Stimulated activated CD4-positive, alpha-beta T cell treated with anti-CD3 and anti-CD28 coated beads, Interleukin-12 subunit alpha, Interleukin-12 subunit beta, amount 100 ng/mL, for 4 hours (primary cell): ENCODE measurements around the gene KAZALD1.
A peak's percentile ranks its signal among the peaks of the same experiment; 100 is the strongest.

ENCODE experiments used
- DNase-seq: peaks from one replicate; pipeline ENCODE4 v3.0.0-alpha.2; 2020

KAZALD1 gene

DNA sequence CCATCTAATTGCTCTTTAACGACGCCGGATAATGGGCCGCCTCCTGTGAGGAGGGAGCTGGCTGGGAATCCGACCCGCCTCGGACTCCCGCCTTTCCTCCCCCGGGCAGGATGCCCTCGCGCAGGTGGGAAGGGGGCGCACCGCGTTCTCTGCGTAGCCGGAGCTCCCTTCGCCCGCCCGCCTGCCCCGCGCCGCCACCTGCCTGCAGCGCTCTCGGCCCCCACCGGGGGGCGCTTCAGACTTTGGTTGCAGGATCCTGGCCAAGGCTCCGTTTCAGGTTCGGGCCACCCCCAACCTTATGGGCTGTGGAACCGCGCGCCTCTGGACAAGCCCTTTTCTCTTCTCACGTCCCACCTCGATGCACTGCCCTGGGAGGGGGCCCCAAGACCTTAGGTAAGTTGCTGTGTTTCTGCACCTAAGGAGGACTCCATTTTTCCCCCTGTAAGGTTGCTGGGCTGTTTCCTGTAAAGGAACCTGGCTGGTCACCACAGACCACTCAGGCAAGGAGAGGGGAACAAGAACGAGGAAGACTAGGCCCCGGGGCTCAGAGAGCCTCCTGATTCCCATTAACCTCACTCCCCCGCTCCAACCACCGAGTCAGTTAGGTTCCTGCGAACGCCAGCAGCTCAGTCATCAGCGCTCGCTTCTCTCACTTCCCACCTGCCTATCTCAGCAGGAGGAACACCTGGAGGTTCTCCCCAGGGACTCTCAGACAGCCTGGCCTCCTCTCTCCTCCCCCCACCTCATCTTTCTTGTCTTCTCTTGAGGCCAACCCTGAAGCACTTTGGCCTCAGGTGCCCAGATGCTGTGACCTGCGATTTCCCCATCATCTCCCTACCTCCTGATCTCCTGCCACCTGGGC lies 11.3 kb upstream of the KAZALD1 start:
- peak; percentile 74 for DNase-seq

- DNase-seq: no peak
Observed at GRCh38 chr10:101052285-101052684, 9.5 kb upstream of the KAZALD1 start.

- no peak for DNase-seq
Observed at GRCh38 chr10:101053516-101053915, 8.3 kb upstream of the KAZALD1 start.

DNA sequence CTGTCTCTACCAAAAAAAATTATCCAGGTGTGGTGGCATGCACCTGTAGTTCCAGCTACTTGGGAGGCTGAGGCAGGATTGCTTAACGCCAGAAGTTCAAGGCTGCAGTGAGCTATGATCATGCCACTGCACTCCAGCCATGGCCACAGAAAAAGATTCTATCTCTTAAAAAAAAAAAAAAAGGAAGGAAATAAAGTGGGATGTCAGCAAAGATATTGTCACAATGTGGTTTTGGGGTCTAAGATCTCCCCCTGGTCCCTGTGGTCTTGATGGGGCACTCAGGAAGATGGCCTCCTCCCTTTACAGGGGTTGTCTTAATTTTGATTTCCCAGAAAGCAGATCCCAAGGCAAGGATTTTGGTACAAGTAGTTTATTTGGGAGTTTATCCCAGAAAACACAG lies 7.4 kb upstream of the KAZALD1 start:
- no peak for DNase-seq

GRCh38 chr10:101054876-101055275 lies 6.9 kb upstream of the KAZALD1 start:
- DNase-seq: no peak

GRCh38 chr10:101055411-101055810 lies 6.4 kb upstream of the KAZALD1 start:
- DNase-seq: no peak

- no peak for DNase-seq
Observed at GRCh38 chr10:101056365-101057151, 5.2 kb upstream of the KAZALD1 start.

- peak; percentile 93 for DNase-seq
Observed at GRCh38 chr10:101060036-101060950, 1.5 kb upstream of the KAZALD1 start.

- peak; percentile 92 for DNase-seq
Observed at GRCh38 chr10:101060951-101061623, 702 bp upstream of the KAZALD1 start.

GRCh38 chr10:101062232-101063049 lies 652 bp downstream of the KAZALD1 start:
- DNase-seq: peak; percentile 59

DNA sequence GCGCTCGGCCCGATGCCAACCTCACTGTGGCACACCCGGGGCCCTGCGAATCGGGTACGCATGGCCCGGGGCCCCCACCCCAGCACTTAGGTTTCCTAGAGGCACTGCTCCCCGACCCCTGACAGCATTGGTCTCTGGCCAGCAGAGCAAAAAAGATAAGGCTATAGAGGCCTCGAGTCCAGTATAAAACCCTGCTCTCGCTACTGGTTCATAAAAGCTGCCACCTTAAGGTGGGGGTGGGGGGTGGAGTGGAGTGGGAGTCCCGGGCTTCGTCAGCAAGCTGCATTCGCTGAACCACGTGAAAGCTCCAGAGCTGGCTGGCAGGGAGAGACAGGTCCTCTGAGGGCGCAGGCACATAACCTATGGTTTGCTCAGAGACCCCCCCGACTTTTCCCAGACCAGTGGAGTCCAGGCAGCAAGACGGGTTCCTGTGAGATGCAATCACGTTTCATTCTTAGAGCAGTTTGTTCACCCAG lies 1.3 kb downstream of the KAZALD1 start:
- DNase-seq: no peak

DNA sequence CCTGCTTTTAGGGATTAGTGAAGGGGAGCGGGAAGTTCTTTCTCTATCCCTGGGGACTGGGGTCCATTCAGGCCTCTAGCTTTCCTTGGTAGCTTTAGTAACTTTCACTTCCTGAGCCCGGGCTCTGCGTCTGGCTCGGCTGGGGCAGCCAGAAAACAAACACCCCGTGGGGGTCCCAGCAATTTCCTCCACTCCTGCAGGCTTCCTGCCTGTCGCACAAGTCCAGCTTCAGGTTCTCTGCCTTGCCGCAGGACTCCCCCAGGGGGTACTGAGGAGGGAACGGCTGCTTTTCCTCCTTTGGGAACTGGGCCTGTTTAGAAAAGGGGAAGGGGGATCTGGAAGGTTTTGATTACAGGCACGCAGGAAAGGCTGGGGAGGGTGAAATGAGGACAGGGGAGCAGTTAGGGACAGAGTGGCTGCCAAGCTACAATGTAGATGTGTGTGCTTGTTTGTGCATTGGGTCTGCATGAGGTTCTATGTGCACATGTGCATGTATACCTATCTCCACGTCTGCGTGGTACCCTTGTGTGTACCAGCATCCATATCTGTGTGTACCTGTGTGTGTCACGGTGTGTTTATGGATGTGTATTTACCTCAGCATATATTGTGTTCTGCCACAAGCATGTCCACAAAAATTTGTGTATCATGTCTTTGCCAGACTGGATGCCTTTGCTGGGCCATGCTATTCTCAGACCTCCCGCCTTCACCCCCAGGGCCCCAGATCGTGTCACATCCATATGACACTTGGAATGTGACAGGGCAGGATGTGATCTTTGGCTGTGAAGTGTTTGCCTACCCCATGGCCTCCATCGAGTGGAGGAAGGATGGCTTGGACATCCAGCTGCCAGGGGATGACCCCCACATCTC lies 2.0 kb downstream of the KAZALD1 start:
- no peak for DNase-seq

GRCh38 chr10:101064415-101065030 lies 2.7 kb downstream of the KAZALD1 start:
- no peak for DNase-seq

DNA sequence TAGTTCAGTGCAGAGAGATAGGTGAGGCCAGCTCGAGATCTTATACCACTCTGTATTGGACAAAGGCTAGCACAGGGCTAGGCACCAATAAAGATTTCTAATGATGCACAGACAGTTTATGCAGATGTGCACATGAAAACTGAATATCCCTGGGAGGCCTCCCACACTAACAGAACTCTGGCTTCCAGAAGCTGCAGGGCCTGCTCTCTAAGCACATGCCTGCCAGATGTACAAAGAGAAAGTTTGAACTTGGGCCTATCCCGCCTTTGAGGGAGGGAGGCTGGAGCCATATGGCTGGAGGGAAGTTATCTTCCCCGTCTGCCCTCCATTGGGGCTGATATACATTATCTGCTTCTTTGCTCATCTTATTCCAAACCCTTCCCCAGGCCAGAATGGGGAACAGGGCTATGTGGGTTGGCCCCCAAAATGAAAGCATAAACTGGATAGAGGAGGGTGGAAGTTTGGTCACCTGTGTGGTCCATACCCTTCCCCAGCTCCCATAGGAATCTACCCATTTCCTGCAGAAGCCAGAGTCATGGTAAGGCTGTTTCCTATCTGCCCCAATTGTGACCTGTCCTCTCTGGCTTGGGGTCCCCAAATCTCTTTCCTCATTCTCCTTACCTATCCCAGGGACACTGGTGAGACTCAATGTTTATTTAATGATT lies 3.8 kb downstream of the KAZALD1 start:
- no peak for DNase-seq

GRCh38 chr10:101066146-101066895 lies 4.5 kb downstream of the KAZALD1 start:
- DNase-seq: peak; percentile 30

DNA sequence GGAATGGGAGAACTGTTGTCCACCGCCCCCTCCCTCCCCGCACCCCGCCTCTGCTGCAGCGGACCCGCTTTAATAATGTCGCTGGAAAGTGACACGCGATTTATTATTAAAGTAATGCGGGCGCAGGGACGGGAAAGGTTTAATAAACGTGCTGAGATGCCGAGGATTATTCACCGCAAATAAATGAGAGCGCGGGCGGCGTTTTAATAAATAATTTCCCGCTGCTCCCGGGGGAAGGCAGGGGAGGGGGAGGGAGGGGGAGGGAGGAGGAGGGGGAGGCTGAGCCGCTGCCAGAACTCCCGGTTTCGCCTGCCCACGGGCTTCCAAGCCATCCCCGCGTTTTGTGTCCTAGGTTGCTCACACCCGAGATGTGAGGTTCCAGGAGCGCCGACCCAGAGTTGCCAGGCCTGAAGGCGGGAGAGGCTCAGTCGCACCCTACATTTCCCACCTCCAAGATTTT lies 5.1 kb downstream of the KAZALD1 start:
- no peak for DNase-seq

- peak; percentile 72 for DNase-seq
Observed at GRCh38 chr10:101067356-101068083, 5.7 kb downstream of the KAZALD1 start.

- no peak for DNase-seq
Observed at GRCh38 chr10:101069441-101069840, 7.7 kb downstream of the KAZALD1 start.
